Gastroesophageal sphincter (tissue), 3 donors: ENCODE results near the gene PANX2.

Experiments
- POLR2A ChIP-seq, 2 donors: fragments of 450-650 bp; IDR thresholded peaks; one replicate each; pipeline ENCODE4 v1.6.1; 2017; ENCODE audit warnings: antibody characterized with exemption in 2 of 2, mild to moderate bottlenecking in 2 of 2, moderate library complexity in 1 of 2
- TF ChIP-seq, protein P1 (sequence below), 4 experiments: fragments of 200-600 bp in 2 of 4; fragments of 450-650 bp in 2 of 4; sonication (generic) in 1 of 4; IDR thresholded peaks; one replicate each; pipeline ENCODE4 v1.5.1; 2017 to 2019; ENCODE audit warnings: antibody characterized with exemption in 4 of 4, mild to moderate bottlenecking in 2 of 4, moderate library complexity in 2 of 4

DNA sequence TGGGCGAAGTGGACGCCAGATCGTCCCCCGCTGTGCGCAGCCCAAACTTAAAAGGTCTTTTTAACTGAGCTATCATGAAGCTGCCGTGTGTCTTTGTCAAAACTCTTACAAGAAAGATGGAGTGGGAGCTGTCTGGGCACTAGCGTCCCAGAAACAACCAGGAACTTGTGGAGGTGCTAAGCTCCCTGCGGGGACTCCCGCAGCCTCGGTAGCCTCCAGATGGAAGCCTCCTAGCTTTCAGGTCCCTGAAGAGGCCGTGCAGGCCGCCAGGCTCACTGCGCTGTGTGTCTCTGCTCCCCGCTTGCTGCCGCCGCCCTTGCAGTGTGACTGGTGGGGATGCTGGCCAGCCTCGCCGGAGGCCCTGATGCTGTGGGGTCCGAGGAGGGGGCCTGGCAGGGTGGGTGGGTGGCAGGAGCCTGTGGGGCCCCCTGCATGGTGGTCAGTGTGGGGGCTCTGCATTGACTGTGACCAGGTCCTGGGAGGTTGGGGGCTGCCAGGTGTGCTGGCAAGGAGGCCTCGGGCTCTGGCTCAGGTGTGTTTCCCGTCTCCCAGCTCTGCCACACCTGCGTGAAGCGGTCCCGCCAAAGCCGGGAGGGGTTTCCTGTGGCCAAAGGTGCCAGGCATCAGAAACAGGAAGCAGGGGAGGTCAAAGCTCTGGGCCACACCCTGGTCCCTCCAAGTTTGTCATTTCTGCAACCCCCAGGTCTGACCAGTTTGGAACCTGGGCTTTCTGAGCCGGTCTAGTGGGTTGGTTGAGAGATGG lies 16.4 kb downstream of the PANX2 start:
- TF ChIP-seq, protein P1, sequence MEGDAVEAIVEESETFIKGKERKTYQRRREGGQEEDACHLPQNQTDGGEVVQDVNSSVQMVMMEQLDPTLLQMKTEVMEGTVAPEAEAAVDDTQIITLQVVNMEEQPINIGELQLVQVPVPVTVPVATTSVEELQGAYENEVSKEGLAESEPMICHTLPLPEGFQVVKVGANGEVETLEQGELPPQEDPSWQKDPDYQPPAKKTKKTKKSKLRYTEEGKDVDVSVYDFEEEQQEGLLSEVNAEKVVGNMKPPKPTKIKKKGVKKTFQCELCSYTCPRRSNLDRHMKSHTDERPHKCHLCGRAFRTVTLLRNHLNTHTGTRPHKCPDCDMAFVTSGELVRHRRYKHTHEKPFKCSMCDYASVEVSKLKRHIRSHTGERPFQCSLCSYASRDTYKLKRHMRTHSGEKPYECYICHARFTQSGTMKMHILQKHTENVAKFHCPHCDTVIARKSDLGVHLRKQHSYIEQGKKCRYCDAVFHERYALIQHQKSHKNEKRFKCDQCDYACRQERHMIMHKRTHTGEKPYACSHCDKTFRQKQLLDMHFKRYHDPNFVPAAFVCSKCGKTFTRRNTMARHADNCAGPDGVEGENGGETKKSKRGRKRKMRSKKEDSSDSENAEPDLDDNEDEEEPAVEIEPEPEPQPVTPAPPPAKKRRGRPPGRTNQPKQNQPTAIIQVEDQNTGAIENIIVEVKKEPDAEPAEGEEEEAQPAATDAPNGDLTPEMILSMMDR (IDR thresholded peaks at IDR 0.05) = no peak
- no peak for TF ChIP-seq POLR2A (IDR thresholded peaks at IDR 0.05)
